MM.1S (cell line): ENCODE data around the gene PPP3R1.

Experiments
- CTCF ChIP-seq: fragments of 300-600 bp; sonication (generic); IDR thresholded peaks from 2 replicates; pipeline ENCODE4 v1.5.1; 2016; ENCODE audit warnings: antibody characterized with exemption, low read length, mixed read lengths
- EZH2phosphoT487 ChIP-seq: fragments of 300-600 bp; sonication (generic); IDR thresholded peaks from 2 replicates; pipeline ENCODE4 v1.6.1; 2018; ENCODE audit warnings: antibody characterized with exemption, low read length

- TF ChIP-seq CTCF: no peak
- TF ChIP-seq EZH2phosphoT487: no peak
These were observed 14.3 kb upstream of the PPP3R1 start for GRCh38 chr2:68266655-68267054.
